ENCODE data around the gene GNA14. TPM values are rescaled to one million over a fixed set of nuclear protein-coding genes. Genes with fewer than 3 reads are reported as not detected.

The GNA14 gene
- total and polyA plus RNA-seq, 2 of the 8 experiments (the other 6 are each of a cell fraction or from before 2014, with no cell fraction given): 3.4 to 6.3 TPM

DNA sequence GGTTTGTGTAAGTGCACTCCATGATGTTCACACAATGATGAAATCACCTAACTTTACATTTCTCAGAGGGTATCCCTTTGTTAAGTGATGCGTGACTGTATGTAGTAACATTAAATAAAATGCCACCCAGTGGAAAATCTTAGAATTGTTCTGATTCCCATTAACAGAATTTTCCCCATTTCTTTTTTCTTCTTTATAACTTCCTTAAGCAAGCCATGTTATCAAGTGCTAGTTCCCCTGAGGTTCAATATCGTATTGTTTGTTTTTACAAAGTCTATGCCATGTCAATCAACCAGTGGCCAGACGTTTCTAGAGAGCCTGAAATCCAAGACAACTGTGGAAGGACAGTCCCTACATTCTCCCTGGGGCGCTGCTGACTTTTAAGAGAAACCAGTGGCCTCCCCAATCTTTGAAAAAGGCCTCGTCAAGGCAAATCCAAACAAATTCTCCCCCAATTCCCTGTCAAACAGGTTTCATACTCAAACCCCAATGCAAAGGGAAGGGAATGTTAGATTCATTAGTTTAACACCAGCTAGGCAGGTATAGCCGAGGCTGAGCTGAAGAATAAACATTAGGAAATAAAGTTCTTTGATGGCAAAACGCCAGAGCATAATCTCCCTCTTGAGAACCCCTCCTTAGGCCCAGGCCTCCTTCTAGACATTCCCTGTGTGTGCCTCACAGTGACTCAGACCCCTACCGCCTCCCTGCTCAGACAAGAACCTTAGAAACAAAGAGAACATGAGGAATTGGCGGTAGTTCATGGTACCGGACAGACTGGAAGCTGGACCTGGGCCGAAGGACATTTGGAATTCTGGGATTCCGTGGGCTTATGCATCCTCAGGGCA, 198.7 kb downstream of the GNA14 start (continued):
- TF ChIP-seq GABPA (IDR thresholded peaks at IDR 0.05; ENCODE audit: borderline replicate concordance, insufficient read depth, low read length): no peak
- TF ChIP-seq YY1 (IDR thresholded peaks at IDR 0.05; ENCODE audit: low read depth, low read length): no peak
- TF ChIP-seq, protein P1, sequence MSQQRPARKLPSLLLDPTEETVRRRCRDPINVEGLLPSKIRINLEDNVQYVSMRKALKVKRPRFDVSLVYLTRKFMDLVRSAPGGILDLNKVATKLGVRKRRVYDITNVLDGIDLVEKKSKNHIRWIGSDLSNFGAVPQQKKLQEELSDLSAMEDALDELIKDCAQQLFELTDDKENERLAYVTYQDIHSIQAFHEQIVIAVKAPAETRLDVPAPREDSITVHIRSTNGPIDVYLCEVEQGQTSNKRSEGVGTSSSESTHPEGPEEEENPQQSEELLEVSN (IDR thresholded peaks at IDR 0.05): no peak
- TF ChIP-seq BACH1 (IDR thresholded peaks at IDR 0.05; ENCODE audit: low read length): no peak
- TF ChIP-seq SUZ12 (IDR thresholded peaks at IDR 0.05; ENCODE audit: low read length): no peak
- no peak for TF ChIP-seq SP4 (IDR thresholded peaks at IDR 0.05; ENCODE audit: low read length)
- TF ChIP-seq BRCA1 (IDR thresholded peaks at IDR 0.05; ENCODE audit: low read depth, low read length): no peak
- TF ChIP-seq TEAD4 (IDR thresholded peaks at IDR 0.05; ENCODE audit: low read depth, low read length): no peak
- TF ChIP-seq EZH2 (IDR thresholded peaks at IDR 0.05; ENCODE audit: low read depth, low read length, severe bottlenecking): no peak

All from H1 (cell line).